HG02938 (cell line): ENCODE results near the gene RAVER2.
"Not testable (repeated sequence)": the region's sequence is repeated elsewhere in the genome, so short reads cannot be mapped to it uniquely, and the experiment has no call there.

ENCODE experiments used
- ATAC-seq: cut with Tn5 transposase; IDR thresholded peaks from one replicate; pipeline ENCODE4 v1.9.1; 2021; ENCODE audit warnings: mild to moderate bottlenecking, moderate library complexity; ENCODE audit not compliant: unreplicated experiment

The RAVER2 gene

DNA sequence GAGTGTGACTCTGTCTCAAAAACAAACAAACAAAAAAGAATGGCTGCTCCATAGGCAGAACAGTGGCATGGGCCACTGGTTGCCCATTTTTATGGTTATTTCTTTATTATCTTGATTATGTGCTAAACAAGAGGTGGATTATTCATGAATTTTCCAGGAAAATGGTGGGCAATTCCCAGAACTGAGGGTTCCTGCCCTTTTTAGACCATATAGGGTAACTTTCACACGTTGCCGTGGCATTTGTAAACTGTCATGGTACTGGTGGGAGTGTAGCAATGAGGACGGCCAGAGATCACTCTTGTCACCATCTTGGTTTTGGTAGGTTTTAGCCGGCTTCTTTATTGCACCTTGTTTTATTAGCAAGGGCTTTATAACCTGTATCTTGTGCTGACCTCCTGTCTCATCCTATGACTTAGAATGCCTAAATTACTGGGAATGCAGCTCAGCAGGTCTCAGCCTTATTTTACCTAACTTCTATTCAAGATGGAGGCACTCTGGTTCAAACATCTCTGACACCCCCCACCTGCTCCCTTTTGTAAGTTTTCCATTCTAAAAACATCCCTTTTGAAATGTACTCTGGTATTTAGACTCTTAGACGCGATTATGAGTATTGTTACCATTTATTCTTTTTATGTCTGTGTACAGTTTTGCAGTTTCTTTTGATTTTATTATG is 57.1 kb downstream of the RAVER2 start:
- ATAC-seq = no peak

DNA sequence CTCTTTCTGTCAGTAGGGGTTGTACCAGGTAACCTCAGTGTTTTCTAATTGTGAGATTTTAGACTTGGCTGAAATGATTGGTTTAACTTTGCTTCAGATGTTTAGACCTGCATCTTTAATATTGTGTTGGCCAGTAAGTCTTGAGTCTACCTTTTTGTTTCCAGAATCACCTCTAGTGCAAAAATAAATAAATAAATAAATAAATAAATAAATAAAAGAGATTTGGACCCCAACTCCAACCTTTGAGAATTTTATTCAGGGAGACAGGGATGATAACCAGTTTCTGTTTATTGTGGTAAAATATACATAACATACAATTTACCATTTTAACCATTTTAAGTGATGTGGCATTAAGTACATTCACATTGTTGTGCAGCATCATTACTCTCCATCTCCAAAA is 64.4 kb downstream of the RAVER2 start:
- ATAC-seq = no peak

DNA sequence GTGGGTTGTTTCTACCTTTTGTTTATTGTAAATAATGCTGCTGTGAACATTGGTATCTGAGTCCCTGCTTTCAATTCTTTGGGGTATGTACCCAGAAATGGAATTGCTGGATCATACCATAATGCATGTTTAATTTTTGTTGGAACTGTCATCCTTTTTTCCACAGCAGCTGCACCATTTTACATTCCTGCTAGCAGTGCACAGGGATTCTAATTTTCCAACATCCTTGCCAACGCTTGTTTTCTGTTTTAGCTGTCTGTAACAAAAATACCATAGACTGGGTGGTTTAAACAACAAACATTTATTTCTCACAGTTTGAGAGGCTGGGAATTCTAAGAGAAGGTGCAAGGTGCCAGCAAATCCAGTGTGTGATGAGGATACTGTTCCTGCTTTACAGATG is 65.1 kb downstream of the RAVER2 start:
- no peak for ATAC-seq

DNA sequence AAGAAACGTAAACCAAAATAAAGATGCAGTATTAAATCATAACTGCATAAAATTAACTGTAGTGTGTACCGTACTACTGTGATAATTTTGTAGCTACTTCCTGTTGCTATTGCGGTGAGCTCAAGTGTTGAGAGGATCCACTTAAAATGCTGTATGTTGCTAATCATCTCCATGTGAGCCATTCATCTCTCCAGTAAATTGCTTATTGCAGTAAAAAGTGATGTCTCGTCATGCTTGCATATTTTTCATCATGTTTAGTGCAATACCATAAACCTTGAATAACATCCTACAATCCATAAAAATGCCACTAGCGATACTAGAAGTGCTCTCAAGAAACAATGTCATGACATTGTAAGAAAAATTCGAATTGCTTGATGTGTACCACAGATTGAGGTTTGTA is 66.3 kb downstream of the RAVER2 start:
- ATAC-seq = no peak

DNA sequence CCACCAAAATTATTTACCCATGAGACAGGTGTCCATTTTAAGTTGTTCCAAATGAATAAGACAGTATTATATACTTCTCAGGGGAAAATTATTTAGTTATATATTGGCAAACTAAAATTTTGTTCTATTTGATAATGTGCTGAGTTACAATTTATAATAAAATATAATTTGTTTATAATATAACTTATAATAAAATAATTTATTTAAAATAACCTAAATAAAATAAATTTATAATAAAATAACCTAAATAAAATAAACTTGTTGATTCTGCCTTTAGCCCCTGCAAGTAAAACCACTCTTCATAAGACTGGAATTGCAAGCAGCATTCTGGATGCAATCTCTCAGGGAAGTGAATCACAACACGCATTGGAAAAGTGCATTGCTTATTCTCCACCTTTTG is 69.6 kb downstream of the RAVER2 start:
- ATAC-seq = no peak

DNA sequence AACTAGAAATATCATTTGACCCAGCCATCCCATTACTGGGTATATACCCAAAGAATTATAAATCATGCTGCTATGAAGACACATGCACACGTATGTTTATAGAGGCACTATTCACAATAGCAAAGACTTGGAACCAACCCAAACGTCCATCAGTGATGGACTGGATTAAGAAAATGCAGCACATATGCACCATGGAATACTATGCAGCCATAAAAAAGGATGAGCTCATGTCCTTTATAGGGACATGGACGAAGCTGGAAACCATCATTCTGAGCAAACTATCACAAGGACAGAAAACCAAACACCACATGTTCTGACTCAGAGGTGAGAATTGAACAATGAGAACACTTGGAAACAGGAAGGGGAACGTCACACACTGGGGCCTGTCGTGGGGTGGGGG is 72.5 kb downstream of the RAVER2 start:
- ATAC-seq = not testable (repeated sequence)

DNA sequence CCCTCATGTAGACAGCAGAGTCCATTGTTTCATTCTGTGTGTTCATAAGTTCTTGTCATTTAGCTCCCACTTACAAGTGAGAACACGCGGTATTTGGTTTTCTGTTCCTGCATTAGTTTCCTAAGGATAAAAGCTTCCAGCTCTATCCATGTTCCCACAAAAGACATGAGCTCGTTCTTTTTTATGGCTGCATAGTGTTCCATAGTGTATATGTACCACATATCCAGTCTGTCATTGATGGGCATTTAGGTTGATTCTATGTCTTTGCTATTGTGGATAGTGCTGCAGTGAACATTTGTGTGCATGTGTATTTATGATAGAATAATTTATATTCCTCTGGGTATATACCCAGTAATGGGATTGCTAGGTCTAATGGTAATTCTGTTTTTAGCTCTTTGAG is 75.7 kb downstream of the RAVER2 start:
- not testable (repeated sequence) for ATAC-seq

DNA sequence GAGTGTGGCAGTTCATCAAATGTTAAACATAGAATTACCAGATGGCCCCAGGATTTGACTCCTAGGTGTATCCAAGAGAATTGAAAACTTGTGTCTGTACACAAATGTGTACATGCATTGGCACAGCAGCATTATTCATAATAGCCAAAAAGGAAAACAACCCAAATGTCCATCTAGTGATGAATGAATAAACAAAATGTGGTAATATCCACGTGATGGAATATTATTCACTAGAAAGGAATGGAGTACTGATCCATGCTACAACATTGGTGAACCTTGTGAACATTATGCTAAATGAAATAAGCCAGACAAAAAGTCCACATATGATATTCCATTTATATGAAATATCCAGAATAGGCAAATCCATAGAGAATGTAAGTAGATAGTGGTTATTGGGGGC is 77.7 kb downstream of the RAVER2 start:
- ATAC-seq = no peak

DNA sequence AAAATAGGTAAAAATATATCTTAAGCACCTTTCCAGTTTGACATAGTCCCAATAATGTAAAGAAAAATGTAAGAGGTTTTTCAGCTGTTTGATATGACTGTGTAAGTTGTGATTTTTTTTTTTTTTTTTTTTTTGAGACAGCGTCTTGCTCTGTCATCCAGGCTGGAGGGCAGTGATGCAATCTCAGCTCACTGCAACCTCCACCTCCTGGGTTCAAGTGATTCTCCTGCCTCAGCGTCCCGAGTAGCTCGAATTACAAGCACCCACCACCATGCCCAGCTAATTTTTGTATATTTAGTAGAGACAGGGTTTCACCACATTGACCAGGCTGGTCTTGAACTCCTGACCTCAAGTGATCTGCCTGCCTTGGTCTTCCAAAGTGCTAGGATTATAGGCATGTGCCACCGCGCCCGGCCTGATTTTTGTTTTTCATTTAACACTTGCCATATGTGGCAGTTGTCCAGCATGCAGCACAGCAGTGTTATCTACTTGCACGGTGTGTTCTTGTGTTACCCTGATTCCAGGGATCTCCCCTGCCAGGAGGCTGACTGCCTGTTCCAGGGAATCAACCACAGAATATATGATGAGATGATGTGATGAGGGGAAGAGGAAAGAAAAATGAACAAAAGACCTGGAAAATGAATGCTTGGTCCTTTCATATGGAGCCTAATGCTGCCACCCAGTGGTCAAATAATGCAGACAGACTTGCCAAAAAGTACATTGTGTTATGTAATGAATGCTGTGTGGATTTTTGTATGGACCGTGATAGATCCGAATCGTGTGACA is 79.0 kb downstream of the RAVER2 start:
- ATAC-seq = no peak

DNA sequence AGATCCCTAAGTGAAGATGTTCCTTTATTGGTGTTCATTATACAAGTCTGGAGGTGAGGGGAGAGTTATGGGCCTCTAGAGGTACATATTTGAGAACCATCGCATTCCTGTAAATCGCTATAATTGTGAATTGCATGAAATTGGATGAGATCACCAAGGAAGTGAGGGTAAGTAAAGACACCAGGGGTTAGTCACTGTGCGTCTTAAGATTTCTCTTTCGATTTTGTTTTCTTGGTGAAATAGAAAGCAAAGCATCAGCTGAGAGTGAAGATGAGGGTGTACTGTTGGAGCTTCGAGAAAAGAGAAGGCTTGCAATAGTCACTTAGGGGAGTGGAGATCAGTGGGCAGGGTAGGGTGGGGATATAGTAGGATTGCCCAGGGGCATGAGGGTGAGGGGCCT is 82.1 kb downstream of the RAVER2 start:
- ATAC-seq = no peak

DNA sequence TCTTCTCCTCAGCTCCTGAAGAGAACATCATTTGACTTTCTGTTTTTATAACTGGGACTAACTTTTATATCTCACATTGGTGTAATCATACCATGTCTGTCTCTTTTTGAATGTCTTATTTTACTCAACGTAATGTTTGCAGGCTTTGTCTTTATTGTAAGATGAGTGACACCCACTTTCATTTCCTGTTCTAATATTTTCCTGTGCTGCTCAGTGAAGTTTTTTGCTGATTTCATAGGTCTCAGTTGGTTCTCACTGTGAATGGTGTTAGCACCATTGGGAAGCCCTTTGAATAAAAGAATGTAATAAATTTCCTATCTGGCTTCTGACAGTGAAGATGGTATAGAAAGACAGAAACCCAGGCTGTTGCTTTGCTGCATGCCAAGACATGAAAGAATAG is 84.0 kb downstream of the RAVER2 start:
- ATAC-seq = no peak

DNA sequence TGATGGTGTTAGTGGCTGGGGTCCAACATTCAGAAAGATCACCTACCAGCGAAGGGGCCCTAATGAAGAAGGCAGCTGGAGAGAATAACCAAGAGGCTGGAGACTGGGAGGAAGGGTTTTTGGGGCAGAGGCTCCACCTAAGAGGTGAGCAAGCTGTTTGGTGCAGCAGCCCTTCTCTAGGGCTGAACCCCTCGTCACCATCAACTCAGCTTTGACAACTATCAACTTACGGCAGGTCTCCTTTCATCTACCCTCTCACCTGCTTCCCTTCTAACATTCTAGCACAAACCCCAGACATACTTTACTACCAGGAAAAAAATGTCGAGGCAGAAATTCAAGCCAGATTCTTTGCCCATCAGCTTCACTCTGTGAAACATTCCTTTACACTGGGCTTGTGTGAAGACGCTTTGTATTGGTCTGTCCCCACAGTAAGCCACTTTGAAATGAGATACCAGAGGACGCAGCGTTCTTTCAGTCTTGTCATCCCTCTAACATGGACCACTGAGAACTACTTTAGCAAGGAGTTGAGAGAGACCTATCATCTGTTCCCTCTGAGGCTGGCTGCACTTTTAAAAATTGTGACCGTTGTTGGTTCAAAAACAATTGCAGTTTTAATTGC is 84.6 kb downstream of the RAVER2 start:
- ATAC-seq = no peak

DNA sequence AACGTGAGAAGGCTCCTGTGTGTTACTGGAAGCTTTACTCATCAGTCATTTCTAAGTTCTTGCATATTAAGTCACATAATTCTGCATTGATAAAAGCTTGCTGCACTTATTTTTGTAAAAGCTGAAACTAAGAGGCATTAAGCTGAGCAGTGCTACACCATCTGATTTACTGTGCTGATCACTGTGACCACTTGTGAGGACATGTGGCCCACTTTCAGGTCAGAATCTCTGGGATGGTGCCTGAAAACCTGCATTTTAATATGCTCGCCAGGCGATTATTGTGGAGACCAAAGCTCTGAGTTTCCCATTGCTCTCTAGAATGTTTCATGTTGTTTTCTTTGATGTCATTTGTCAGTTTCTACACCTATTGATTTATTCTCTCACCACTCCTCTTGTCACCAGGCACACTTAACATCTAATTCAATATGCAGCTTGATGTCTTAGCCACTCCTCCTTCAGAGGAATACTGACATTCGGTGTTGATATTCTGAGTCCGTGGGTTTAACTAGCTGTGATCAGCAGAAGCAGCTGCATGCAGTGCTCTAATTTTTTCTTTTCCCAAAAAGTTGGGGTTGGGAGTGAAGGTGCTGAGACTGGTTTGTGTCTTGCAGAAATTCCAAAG is 85.3 kb downstream of the RAVER2 start:
- ATAC-seq = no peak

DNA sequence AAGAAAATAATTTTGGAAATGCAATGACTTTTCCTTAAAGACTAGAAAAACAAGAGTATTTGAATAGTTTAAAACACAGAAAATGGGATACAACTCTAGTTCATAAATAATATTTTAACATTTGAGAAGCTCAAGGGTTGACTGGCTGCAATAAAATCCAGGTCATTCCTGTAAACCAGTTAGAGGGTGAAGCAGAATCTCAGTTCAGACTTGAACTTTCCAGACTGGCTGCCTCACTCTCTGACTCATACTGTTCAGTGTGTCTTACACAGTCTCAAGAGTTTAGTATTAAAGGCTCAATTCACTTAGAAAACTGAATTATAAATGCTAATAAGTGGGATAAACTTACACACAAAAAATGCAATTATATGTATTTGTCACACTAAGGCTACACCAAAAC is 89.9 kb downstream of the RAVER2 start:
- ATAC-seq = no peak

DNA sequence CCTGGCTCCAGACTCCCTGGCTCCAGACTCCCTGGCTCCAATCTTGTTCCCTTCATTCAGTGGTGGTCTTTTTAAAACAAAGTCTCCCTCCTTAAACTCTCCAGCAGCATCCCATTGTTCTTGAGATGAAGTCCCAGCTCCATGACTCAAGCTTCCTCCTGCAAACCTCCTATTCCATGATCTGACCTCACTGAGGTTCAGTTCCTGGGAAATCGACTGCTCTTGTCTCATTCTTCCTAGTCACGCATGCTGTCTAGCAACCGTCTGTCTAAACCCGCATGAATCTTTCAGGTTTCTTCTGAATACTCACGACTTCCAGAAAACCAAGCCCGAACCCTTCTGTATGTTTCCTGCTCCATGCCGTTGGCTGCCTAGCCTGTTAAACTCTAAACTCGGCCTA is 91.9 kb downstream of the RAVER2 start:
- ATAC-seq = no peak

DNA sequence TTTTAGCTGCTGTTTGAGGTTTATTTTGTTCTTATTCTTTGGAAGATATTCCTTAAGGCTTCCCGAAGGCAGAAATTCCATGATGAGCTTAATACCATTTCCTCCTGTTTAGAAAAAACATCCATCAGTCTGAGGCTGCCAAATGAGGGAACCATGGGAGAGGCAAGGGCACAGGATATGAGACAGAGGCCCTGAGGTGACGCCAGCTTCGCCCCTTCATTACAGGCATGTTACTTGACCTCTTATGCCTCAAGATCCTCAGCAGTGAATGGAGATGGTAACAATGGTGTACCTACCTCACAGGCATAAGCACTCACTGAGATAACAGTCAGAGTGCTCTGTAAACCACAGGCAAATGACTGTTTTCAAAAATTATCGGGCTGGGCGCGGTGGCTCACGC is 93.6 kb downstream of the RAVER2 start:
- no peak for ATAC-seq

DNA sequence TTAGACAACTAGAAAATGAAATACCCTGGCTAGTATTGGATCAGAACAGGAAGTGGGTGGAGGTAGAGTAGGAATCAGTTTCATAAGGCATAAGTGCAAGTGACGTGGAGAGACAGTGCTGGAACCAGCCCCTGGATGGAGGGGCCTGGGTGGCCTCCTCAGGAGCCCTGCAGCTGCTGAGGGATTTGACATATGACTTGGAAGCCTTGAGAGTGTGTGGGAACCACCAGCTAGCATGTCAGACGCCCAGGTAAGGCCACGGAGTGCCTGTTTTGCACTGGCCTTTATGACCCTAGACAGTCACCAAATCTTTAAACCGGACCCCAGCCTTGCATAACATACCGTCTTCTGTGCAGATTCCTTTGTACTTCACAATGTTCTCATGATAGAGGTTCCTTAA is 94.4 kb downstream of the RAVER2 start:
- ATAC-seq = no peak

DNA sequence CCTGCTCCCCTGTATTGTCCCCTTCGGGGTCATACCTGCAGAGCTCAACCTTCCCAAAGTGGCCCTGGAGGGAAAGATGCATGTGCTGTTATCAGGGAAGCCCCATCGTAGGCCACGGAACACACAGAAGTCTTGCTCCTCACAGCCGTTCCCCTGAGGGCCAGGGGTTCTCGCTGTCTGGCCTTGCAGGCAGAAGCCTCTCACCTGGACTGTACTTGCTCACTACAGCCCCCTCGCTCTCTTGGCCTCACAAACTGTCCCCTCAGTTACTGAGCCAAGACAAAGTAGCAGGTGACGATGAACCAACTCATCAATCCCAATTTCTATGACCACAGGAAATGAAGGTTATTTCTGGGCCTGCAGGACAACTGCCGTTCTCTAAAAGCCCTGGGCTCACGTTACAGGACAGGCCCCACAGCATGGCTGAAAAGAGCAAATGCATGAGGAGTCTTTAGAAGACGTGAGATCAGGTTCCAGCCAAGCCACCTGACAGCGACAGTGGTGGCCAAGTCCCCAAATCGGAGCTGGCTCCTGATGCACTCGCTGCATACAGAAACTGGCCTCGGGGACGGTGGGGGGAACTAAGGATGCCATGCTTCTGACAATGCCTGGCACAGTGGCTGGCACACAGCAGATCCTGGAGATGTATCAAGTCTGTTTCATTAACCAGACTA is 95.0 kb downstream of the RAVER2 start:
- no peak for ATAC-seq

DNA sequence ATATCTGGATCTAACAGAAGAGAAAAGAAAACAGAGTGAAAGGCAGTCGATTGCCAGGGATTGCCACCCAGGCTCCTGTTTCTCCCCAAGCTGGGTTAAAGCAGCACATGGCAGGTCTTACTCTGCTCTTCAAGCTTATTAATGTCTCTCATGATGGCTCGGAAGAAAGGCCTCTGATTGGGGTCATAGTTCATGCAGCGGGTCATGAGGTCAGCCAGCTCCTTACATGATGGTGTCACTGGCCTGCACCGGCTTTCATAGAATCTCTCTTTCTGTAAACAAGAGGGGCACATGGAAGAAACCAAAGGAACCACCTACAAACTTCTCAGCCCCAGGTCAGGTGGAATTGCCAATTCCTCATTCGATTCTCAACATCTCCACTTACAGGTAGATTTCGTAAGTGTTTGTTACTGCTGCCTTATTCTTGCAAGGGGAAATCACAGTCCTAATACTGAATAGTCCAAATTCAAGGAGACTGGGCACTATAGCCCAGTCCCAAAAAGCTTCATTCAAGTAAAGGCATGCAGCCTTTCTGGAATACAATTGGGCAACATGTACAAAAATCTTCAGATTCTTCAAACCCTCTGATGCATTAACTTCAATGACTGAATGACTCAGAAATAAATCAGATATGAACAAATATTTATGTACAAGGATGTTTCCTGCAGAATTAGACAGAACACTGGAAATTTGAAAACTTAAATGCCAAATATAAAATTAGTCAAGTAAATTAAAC is 96.6 kb downstream of the RAVER2 start:
- ATAC-seq = no peak

DNA sequence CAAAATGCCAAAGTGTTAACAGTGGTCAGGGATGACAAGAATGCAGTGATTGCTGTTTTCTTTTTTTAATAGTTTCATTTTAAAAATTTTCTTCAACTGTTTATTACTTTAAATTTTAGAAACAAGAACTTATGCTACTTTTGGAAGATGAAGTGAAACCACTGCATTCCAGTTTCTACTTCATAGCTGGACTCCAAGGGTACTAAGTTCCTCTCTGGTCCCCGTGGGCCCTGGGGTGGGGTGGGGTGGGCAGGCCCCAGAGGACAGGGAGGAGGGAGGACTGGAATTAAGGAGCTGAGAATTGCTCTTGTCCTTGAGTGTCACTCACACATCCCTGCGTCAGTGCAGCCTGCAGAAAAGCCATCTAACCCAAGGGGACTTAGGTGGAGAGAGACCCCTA is 97.3 kb downstream of the RAVER2 start:
- no peak for ATAC-seq

DNA sequence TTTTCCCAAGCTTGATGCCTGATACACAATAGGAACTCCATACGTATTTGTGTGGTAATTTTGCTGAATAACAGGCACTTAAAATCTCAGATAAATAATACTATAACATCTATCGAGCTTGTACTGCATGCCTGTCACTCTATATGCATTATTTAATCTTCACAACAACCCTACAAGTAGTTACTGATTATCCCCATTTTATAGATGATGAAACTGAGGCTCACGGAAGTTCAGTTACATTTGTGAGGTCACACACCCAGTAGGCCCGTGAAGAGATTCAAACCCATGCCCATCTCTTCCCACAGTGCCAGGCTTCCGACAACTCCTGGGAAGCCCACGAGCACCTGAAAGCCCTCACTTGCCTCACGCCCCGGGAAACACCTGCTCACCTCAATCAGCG is 98.8 kb downstream of the RAVER2 start:
- ATAC-seq = no peak
